SIG-M5 treated with dmso at 0.1 percent for 504 hours (cell line): ENCODE results near the gene OSGEP.

Source experiments
- DNase-seq: peaks from one replicate; lab custom pipeline; 2025; ENCODE audit not compliant: unreplicated experiment; lab: John Stamatoyannopoulos, UW

The OSGEP gene

GRCh38 chr14:20400589-20400964 lies 54.0 kb downstream of the OSGEP start:
- DNase-seq: no peak

- DNase-seq: no peak
These were observed 57.1 kb downstream of the OSGEP start for GRCh38 chr14:20397511-20397910.
